K562 (cell line): ENCODE measurements around the gene ARHGEF7. TPM values are rescaled to one million over a fixed set of nuclear protein-coding genes. Genes with fewer than 3 reads are reported as not detected.

Experiments used
- ATAC-seq: fragments of 200-7000 bp; cut with Tn5 transposase; 3 replicates; pipeline ENCODE4 v1.9.1; 2020; ENCODE audit warnings: moderate library complexity
- BruUV-seq: library from RNA; stranded (reverse); fragments of 400-500 nt; replicated peaks from 2 replicates; lab custom pipeline; 2021; lab: Mats Ljungman, UMichigan
- CTCF ChIA-PET: fragments of 300-600 bp; formaldehyde crosslinking; extraction: SDS; loops from one replicate; lab custom pipeline; 2021; ENCODE audit warnings: low intra/inter-chr PET ratio; lab: Yijun Ruan, JAX
- POLR2A ChIA-PET: fragments of 300-600, 350-650 bp; sonication (Branson Sonifier 250); formaldehyde crosslinking; extraction: SDS; loops from one replicate; lab custom pipeline; 2021; ENCODE audit warnings: antibody characterized with exemption, inconsistent platforms; lab: Yijun Ruan, JAX
- DNase-seq, 4 experiments: peaks; one replicate each; pipeline versions ENCODE4 v3.0.0 to v3.0.0-alpha.2; 2011 to 2018; ENCODE audit warnings: low spot score in 3 of 4, mixed read lengths in 3 of 4; ENCODE audit errors: extremely low read depth in 1 of 4
- FAIRE-seq: peaks from 2 replicates; lab custom pipeline; 2011; peaks lifted over from hg19 to GRCh38; lab: Jason Lieb, UNC
- H2AFZ ChIP-seq: 2 replicates; pipeline ENCODE4 v1.6.0; 2011; ENCODE audit warnings: low read depth, low read length, control low read depth, inconsistent platforms
- H3K27ac ChIP-seq: fragments of 200-600 bp; 3 replicates; pipeline ENCODE4 v1.8.0; 2011; ENCODE audit warnings: low read depth, mild to moderate bottlenecking, control low read depth, inconsistent platforms, low read length, moderate library complexity, mixed read lengths; ENCODE audit errors: extremely low read depth
- H3K27me3 ChIP-seq, 2 experiments: fragments of 300-600 bp in 1 of 2; 2 replicates in 1 of 2; 3 replicates in 1 of 2; pipeline versions ENCODE4 v1.6.0 to v1.8.0; 2011; ENCODE audit warnings: inconsistent platforms in 2 of 2, low read length in 2 of 2, mild to moderate bottlenecking in 1 of 2, mixed read lengths in 1 of 2, moderate library complexity in 1 of 2; ENCODE audit not compliant: control insufficient read depth in 2 of 2, insufficient read depth in 2 of 2
- H3K36me3 ChIP-seq: fragments of 300-600 bp; 3 replicates; pipeline ENCODE4 v1.8.0; 2011; ENCODE audit warnings: mild to moderate bottlenecking, low read length, inconsistent platforms; ENCODE audit not compliant: control insufficient read depth, insufficient read depth
- H3K4me1 ChIP-seq, 2 experiments: fragments of 200-600 bp in 1 of 2; replicated peaks in 1 of 2; 2 replicates in 1 of 2; 3 replicates in 1 of 2; pipeline versions ENCODE4 v1.5.1 to v1.8.0; 2011; ENCODE audit warnings: inconsistent platforms in 2 of 2, low read length in 2 of 2, mild to moderate bottlenecking in 1 of 2, mixed read lengths in 1 of 2, moderate library complexity in 1 of 2; ENCODE audit not compliant: control insufficient read depth in 2 of 2, insufficient read depth in 2 of 2
- H3K4me2 ChIP-seq: 2 replicates; pipeline ENCODE4 v1.6.1; 2011; ENCODE audit warnings: low read length, control low read depth, inconsistent platforms, mixed read lengths; ENCODE audit not compliant: insufficient read depth
- H3K4me3 ChIP-seq: fragments of 200-600 bp; sonication (generic), shearing (Covaris generic); 2 replicates; pipeline ENCODE4 v1.5.1; 2016; ENCODE audit warnings: control low read depth, inconsistent platforms
- H3K79me2 ChIP-seq: fragments of 200-600 bp; 3 replicates; pipeline ENCODE4 v1.8.0; 2011; ENCODE audit warnings: low read length, inconsistent platforms; ENCODE audit not compliant: control insufficient read depth, insufficient read depth
- H3K9ac ChIP-seq, 2 experiments: 2 replicates each; pipeline versions ENCODE4 v1.6.0 to v1.6.1; 2011; ENCODE audit warnings: low read depth in 2 of 2, low read length in 2 of 2, control low read depth in 1 of 2, inconsistent platforms in 1 of 2, mild to moderate bottlenecking in 1 of 2, mixed read lengths in 1 of 2; ENCODE audit not compliant: insufficient read depth in 1 of 2
- H3K9me1 ChIP-seq: one replicate; pipeline ENCODE4 v1.6.0; 2011; ENCODE audit warnings: inconsistent platforms, mild to moderate bottlenecking, low read length, moderate library complexity; ENCODE audit not compliant: control insufficient read depth, insufficient read depth
- H3K9me3 ChIP-seq: replicated peaks from 2 replicates; pipeline ENCODE4 v1.5.1; 2011; ENCODE audit warnings: low read depth, low read length, inconsistent platforms; ENCODE audit not compliant: control insufficient read depth, insufficient read depth
- H4K20me1 ChIP-seq: replicated peaks from 2 replicates; pipeline ENCODE4 v1.6.1; 2011; ENCODE audit warnings: low read length, inconsistent platforms, mixed read lengths; ENCODE audit not compliant: control insufficient read depth, insufficient read depth
- CREM ChIP-seq: IDR thresholded peaks from 2 replicates; pipeline ENCODE4 v1.6.1; 2014; ENCODE audit warnings: antibody characterized with exemption, low read depth
- DPF2 ChIP-seq: fragments of 450-650 bp; IDR thresholded peaks from 2 replicates; pipeline ENCODE4 v1.6.1; 2016
- HSF4 ChIP-seq: fragments of 250-450 bp; sonication (Bioruptor Pico); IDR thresholded peaks from 2 replicates; pipeline ENCODE4 v2.1.2; 2022; ENCODE audit warnings: mild to moderate bottlenecking, moderate library complexity, borderline replicate concordance
- NUFIP1 ChIP-seq: fragments of 450-650 bp; IDR thresholded peaks from 2 replicates; pipeline ENCODE4 v1.6.1; 2018; ENCODE audit not compliant: partially characterized antibody
- SLC30A9 ChIP-seq: fragments of 250-450 bp; sonication (Bioruptor Pico); IDR thresholded peaks from 2 replicates; pipeline ENCODE4 v1.8.0; 2022; ENCODE audit warnings: mild to moderate bottlenecking, moderate library complexity
- ZBTB34 ChIP-seq: fragments of 250-450 bp; sonication (Bioruptor Pico); IDR thresholded peaks from 2 replicates; pipeline ENCODE4 v1.8.0; 2021; ENCODE audit warnings: mild to moderate bottlenecking, moderate library complexity
- ZC3H4 ChIP-seq: sonication (generic); formaldehyde crosslinking; IDR thresholded peaks from 2 replicates; pipeline ENCODE4 v1.9.0; 2021; ENCODE audit warnings: missing genetic modification reagents, borderline replicate concordance
- WGBS: fragments of 100-300 bp; shearing (Covaris generic); methylation state at CpG from one replicate; pipeline ENCODE4 v1.1.6; 2016; ENCODE audit warnings: low coverage, mixed read lengths; ENCODE audit not compliant: insufficient coverage; ENCODE audit errors: missing lambda C conversion rate; 5-methylcytosine and 5-hydroxymethylcytosine counted together
- in situ Hi-C: fragments of 300-500 bp; cut with MboI; formaldehyde crosslinking; loops from 4 replicates; pipeline ENCODE4 v1.15.0; 2018; ENCODE audit warnings: inconsistent platforms, mixed read lengths
- intact Hi-C: fragments of 100-400 bp; cut with micrococcal nuclease; formaldehyde crosslinking; loops from 2 replicates; pipeline ENCODE4 v1.14.2; 2022
- polyA plus RNA-seq, 8 experiments: library from polyadenylated mRNA; depleted of rRNA in 4 of 8; stranded (reverse) in 5 of 8; unstranded in 3 of 8; fragments of >200 nt; fragmentation: Nextera tagmentation in 2 of 8; fragmentation: Illumina TruSeq in 1 of 8; extraction: Ambion mirVana in 2 of 8; extraction: Trizol in 1 of 8; gene quantifications; 2 replicates each; pipeline versions ENCODE4 v1.2.1 to v1.2.3, GENCODE V29; 2011 to 2014; ENCODE audit warnings: inconsistent platforms in 1 of 8, missing spikeins in 1 of 8
- total RNA-seq, 7 experiments: library from RNA; depleted of rRNA in 6 of 7; stranded (reverse); fragments of >200 nt in 6 of 7; fragmentation: Illumina TruSeq in 2 of 7; extraction: Trizol in 2 of 7; gene quantifications; 2 replicates each; pipeline versions ENCODE4 v1.2.1 to v1.2.3, GENCODE V29; 2011 to 2021; ENCODE audit warnings: low replicate concordance in 1 of 7
- TF ChIP-seq, protein P1 (sequence below): fragments of 450-650 bp; IDR thresholded peaks from 2 replicates; pipeline ENCODE4 v1.6.1; 2018; ENCODE audit not compliant: partially characterized antibody
- TF ChIP-seq, protein P2 (sequence below): fragments of 250-450 bp; sonication (Bioruptor Pico); IDR thresholded peaks from 2 replicates; pipeline ENCODE4 v1.9.0; 2021; ENCODE audit warnings: mild to moderate bottlenecking
- TF ChIP-seq, protein P3 (sequence below): fragments of 450-650 bp; IDR thresholded peaks from 2 replicates; pipeline ENCODE4 v1.6.1; 2016; ENCODE audit warnings: low read depth, mild to moderate bottlenecking, moderate library complexity
- TF ChIP-seq, protein P4 (sequence below): IDR thresholded peaks from 3 replicates; pipeline ENCODE4 v1.6.1; 2011; ENCODE audit warnings: borderline replicate concordance, mild to moderate bottlenecking; ENCODE audit not compliant: insufficient read length, insufficient read depth

ARHGEF7 gene
- total and polyA plus RNA-seq, 9 of the 15 experiments (the other 6 are each of a cell fraction or from before 2014, with no cell fraction given), result 2.1 to 26.8 (median 17.5) TPM

- TF ChIP-seq SLC30A9 (no peak), NUFIP1 (no peak), DPF2 (no peak), ZBTB34 (no peak), HSF4 (CRISPR knock-in tag) (no peak), ZC3H4 (no peak), CREM (no peak)
- TF ChIP-seq, protein P1, sequence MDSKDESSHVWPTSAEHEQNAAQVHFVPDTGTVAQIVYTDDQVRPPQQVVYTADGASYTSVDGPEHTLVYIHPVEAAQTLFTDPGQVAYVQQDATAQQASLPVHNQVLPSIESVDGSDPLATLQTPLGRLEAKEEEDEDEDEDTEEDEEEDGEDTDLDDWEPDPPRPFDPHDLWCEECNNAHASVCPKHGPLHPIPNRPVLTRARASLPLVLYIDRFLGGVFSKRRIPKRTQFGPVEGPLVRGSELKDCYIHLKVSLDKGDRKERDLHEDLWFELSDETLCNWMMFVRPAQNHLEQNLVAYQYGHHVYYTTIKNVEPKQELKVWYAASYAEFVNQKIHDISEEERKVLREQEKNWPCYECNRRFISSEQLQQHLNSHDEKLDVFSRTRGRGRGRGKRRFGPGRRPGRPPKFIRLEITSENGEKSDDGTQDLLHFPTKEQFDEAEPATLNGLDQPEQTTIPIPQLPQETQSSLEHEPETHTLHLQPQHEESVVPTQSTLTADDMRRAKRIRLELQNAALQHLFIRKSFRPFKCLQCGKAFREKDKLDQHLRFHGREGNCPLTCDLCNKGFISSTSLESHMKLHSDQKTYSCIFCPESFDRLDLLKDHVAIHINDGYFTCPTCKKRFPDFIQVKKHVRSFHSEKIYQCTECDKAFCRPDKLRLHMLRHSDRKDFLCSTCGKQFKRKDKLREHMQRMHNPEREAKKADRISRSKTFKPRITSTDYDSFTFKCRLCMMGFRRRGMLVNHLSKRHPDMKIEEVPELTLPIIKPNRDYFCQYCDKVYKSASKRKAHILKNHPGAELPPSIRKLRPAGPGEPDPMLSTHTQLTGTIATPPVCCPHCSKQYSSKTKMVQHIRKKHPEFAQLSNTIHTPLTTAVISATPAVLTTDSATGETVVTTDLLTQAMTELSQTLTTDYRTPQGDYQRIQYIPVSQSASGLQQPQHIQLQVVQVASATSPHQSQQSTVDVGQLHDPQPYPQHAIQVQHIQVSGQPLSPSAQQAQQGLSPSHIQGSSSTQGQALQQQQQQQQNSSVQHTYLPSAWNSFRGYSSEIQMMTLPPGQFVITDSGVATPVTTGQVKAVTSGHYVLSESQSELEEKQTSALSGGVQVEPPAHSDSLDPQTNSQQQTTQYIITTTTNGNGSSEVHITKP, result no peak
- TF ChIP-seq, protein P2, sequence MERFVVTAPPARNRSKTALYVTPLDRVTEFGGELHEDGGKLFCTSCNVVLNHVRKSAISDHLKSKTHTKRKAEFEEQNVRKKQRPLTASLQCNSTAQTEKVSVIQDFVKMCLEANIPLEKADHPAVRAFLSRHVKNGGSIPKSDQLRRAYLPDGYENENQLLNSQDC (CRISPR knock-in tag), result no peak
- TF ChIP-seq, protein P3, sequence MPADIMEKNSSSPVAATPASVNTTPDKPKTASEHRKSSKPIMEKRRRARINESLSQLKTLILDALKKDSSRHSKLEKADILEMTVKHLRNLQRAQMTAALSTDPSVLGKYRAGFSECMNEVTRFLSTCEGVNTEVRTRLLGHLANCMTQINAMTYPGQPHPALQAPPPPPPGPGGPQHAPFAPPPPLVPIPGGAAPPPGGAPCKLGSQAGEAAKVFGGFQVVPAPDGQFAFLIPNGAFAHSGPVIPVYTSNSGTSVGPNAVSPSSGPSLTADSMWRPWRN, result no peak
- TF ChIP-seq, protein P4, sequence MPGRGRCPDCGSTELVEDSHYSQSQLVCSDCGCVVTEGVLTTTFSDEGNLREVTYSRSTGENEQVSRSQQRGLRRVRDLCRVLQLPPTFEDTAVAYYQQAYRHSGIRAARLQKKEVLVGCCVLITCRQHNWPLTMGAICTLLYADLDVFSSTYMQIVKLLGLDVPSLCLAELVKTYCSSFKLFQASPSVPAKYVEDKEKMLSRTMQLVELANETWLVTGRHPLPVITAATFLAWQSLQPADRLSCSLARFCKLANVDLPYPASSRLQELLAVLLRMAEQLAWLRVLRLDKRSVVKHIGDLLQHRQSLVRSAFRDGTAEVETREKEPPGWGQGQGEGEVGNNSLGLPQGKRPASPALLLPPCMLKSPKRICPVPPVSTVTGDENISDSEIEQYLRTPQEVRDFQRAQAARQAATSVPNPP, result no peak
- Histone ChIP-seq H3K79me2 (no peaks in the 10 kb centered on the region), H3K4me1 (no peaks in the 10 kb centered on the region; a peak in 1 of 5 replicates), H3K36me3 (no peaks in the 10 kb centered on the region), H2AFZ (no peak overlapping the region), H3K9me1 (no peaks in the 10 kb centered on the region), H3K9ac (no peak overlapping the region), H4K20me1 (no peaks in the 10 kb centered on the region), H3K9me3 (no peaks in the 10 kb centered on the region), H3K4me2 (no peak overlapping the region), H3K27ac (no peak overlapping the region), H3K27me3 (peaks cover 3 to 71% of the 10 kb centered on the region in 2 experiments; a peak in 4 of 5 replicates), H3K4me3 (no peak overlapping the region)
- BruUV-seq, result no TSS peak
- FAIRE-seq (no peak), DNase-seq (no peak), ATAC-seq (no peak)
- ChIA-PET POLR2A (no interaction called here), CTCF (no interaction called here)
- in situ Hi-C loops (no loop called here), intact Hi-C loops (no loop called here)
- 0% methylated on average over 5 of the region's 5 CpGs for WGBS
Observed at GRCh38 chr13:111341886-111342285, 226.8 kb downstream of the ARHGEF7 start.
